Pancreas (tissue), 10 donors: ENCODE results near the gene SLIT3. TPM values are rescaled to one million over a fixed set of nuclear protein-coding genes. Genes with fewer than 3 reads are reported as not detected.

Experiments
- ATAC-seq, 4 donors: fragments of 200-7000 bp; cut with Tn5 transposase; one replicate each; pipeline versions ENCODE4 v1.8.0 to v1.9.1; 2020; ENCODE audit warnings: mild to moderate bottlenecking in 4 of 4, moderate library complexity in 4 of 4
- DNase-seq, 6 donors: peaks; one replicate each; pipeline ENCODE4 v3.0.0-alpha.2; 2020
- FAIRE-seq: peaks from 2 replicates; lab custom pipeline; 2012; peaks lifted over from hg19 to GRCh38; lab: Jason Lieb, UNC
- H3K27ac ChIP-seq, 4 donors: fragments of 200-600 bp; sonication (generic); 1 replicate in 3 of 4; 2 replicates in 1 of 4; pipeline versions ENCODE4 v1.5.0 to v1.8.0; 2020
- H3K27me3 ChIP-seq, 4 donors: fragments of 200-600 bp; one replicate each; pipeline ENCODE4 v1.8.0; 2021
- H3K36me3 ChIP-seq, 3 donors: fragments of 200-600 bp; sonication (generic) in 1 of 3; one replicate each; pipeline versions ENCODE4 v1.5.0 to v1.8.0; 2020 to 2021
- H3K4me1 ChIP-seq, 3 donors: fragments of 200-600 bp; one replicate each; pipeline ENCODE4 v1.8.0; 2021
- H3K4me3 ChIP-seq, 4 donors: fragments of 200-600 bp; sonication (generic) in 2 of 4; one replicate each; pipeline versions ENCODE4 v1.5.0 to v1.8.0; 2020 to 2021
- H3K9me3 ChIP-seq, 4 donors: fragments of 200-600 bp; one replicate each; pipeline ENCODE4 v1.8.0; 2021
- WGBS, 2 donors: extraction: QIAGEN DNeasy Blood & Tissue Kit; methylation state at CpG; one replicate each; pipeline ENCODE4 v1.1.7; 2013; 5-methylcytosine and 5-hydroxymethylcytosine counted together
- intact Hi-C, 3 donors: fragments of 100-400 bp; cut with DNase I; formaldehyde crosslinking; loops; one replicate each; pipeline versions ENCODE4 v1.11.1 to v1.14.2; 2022
- polyA plus RNA-seq, 2 donors: library from polyadenylated mRNA; stranded (reverse); fragments of 200-250 nt; gene quantifications; one replicate each; pipeline ENCODE4 v1.2.3, GENCODE V29; 2013
- total RNA-seq, 6 donors: library from RNA; stranded (reverse); fragmentation: NEBNext Ultra II Directional in 4 of 6; extraction: Animal tissue kit (Norgen Biotek cat#: 25700) in 4 of 6; gene quantifications; one replicate each; pipeline versions ENCODE4 v1.2.1 to v1.2.4, GENCODE V29; 2021 to 2023
- TF ChIP-seq, protein P1 (sequence below), 4 donors: fragments of 200-600 bp; sonication (generic) in 3 of 4; IDR thresholded peaks; one replicate each; pipeline versions ENCODE4 v1.5.0 to v1.8.0; 2021; ENCODE audit warnings: antibody characterized with exemption in 4 of 4
- donor health status: healthy with polysubstance abuse.
- donor health status: DM: no; HTN: no; CAD: no; lungs with moderate emphysema.
- donor health status: DM: no; HTN: no; CAD: no.
- donor health status: control.
- donor health status: control.
- donor health status: Bipolar disorder and iron deficiency.
- donor health status: DM: yes; HTN: yes; CAD: no.
- donor health status: DM: no; HTN: no; CAD: no.
- donor health status: DM: no; HTN: no; CAD: no.
- donor health status: DM: yes; HTN: yes; CAD: no.

The SLIT3 gene
- total and polyA plus RNA-seq, 8 donors = 1.1 to 11.4 (median 2.1) TPM

GRCh38 chr5:169221519-169221918, 79.4 kb downstream of the SLIT3 start:
- intact Hi-C loops = no loop called here
- FAIRE-seq = no peak
- 84 to 90% methylated on average over 5 of the region's 5 CpGs for WGBS, 2 donors

DNA sequence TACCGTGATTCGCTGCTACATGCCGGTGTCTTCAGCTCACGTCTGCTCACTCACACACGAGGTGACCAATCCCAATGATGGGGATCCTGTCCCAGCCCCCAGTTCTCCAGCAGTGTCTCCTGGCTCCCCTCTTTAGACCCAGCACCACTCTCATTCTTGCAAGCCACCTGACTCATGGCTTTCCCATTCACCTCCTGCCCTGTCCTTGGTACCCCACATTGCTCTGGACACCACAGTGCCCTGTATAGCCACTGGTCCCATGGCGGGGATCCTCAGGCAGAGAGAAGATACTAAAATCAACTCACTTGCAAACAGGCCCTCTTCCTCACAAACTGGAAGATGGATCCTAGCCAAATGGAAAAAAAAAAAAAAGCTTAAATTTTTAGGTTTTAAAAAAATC, 81.0 kb downstream of the SLIT3 start:
- Histone ChIP-seq H3K27ac (no peak overlapping the region), H3K4me3 (no peak overlapping the region), H3K9me3 (no peaks in the 10 kb centered on the region), H3K36me3 (no peaks in the 10 kb centered on the region), H3K4me1 (peaks cover 0 to 2% (median 0%) of the 10 kb centered on the region in 3 donors), H3K27me3 (no peaks in the 10 kb centered on the region)
- 91 to 97% methylated on average over 6 of the region's 6 CpGs for WGBS, 2 donors
- no peak for ATAC-seq
- DNase-seq = no peak
- TF ChIP-seq, protein P1, sequence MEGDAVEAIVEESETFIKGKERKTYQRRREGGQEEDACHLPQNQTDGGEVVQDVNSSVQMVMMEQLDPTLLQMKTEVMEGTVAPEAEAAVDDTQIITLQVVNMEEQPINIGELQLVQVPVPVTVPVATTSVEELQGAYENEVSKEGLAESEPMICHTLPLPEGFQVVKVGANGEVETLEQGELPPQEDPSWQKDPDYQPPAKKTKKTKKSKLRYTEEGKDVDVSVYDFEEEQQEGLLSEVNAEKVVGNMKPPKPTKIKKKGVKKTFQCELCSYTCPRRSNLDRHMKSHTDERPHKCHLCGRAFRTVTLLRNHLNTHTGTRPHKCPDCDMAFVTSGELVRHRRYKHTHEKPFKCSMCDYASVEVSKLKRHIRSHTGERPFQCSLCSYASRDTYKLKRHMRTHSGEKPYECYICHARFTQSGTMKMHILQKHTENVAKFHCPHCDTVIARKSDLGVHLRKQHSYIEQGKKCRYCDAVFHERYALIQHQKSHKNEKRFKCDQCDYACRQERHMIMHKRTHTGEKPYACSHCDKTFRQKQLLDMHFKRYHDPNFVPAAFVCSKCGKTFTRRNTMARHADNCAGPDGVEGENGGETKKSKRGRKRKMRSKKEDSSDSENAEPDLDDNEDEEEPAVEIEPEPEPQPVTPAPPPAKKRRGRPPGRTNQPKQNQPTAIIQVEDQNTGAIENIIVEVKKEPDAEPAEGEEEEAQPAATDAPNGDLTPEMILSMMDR (IDR thresholded peaks at IDR 0.05) = no peak
- FAIRE-seq = no peak
- intact Hi-C loops = no loop called here

More at GRCh38 chr5:169221519-169221918, 79.4 kb downstream of the SLIT3 start:
- Histone ChIP-seq H3K9me3 (no peaks in the 10 kb centered on the region), H3K4me1 (peaks cover 0 to 2% (median 0%) of the 10 kb centered on the region in 3 donors), H3K36me3 (no peaks in the 10 kb centered on the region), H3K4me3 (no peak overlapping the region), H3K27me3 (no peaks in the 10 kb centered on the region), H3K27ac (no peak overlapping the region)
- TF ChIP-seq, protein P1 (IDR thresholded peaks at IDR 0.05) = no peak
- ATAC-seq (no peak), DNase-seq (no peak)

DNA sequence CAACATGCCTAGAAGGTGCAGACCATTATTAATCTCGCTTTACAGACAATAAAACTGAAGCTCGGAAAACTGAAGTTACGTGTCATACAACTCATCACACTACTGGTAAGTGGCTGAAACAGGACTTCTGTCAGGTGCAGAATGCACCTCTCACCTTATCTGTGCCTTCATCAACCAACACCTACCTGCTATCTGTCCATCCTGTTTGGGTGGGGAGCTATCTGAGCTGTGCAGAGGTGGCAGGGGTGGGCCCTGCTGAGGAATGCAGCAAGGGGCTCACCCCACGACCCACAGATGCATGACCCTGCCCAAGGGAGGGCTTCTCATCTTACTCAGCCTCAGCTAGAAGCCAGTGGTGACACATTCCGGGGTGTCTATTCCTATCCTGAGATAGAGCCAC, 81.6 kb downstream of the SLIT3 start:
- TF ChIP-seq, protein P1 (IDR thresholded peaks at IDR 0.05) = no peak
- Histone ChIP-seq H3K9me3 (no peaks in the 10 kb centered on the region), H3K27me3 (no peaks in the 10 kb centered on the region), H3K4me1 (peaks cover 0 to 2% (median 0%) of the 10 kb centered on the region in 3 donors), H3K27ac (no peak overlapping the region), H3K36me3 (no peaks in the 10 kb centered on the region), H3K4me3 (no peak overlapping the region)
- no peak for FAIRE-seq
- WGBS, 2 donors = 58 to 71% methylated on average over 5 of the region's 5 CpGs
- no peak for DNase-seq
- no peak for ATAC-seq
- intact Hi-C loops = no loop called here

- Histone ChIP-seq H3K27me3 (no peaks in the 10 kb centered on the region), H3K4me3 (no peak overlapping the region), H3K27ac (no peak overlapping the region), H3K4me1 (peaks cover 0 to 2% (median 0%) of the 10 kb centered on the region in 3 donors), H3K36me3 (no peaks in the 10 kb centered on the region), H3K9me3 (no peaks in the 10 kb centered on the region)
- intact Hi-C loops = no loop called here
- ATAC-seq = no peak
- DNase-seq = no peak
- TF ChIP-seq, protein P1 (IDR thresholded peaks at IDR 0.05) = no peak
- WGBS, 2 donors = 13 to 15% methylated on average over 4 of the region's 4 CpGs
- no peak for FAIRE-seq
These were observed 82.1 kb downstream of the SLIT3 start for GRCh38 chr5:169218861-169219260.

DNA sequence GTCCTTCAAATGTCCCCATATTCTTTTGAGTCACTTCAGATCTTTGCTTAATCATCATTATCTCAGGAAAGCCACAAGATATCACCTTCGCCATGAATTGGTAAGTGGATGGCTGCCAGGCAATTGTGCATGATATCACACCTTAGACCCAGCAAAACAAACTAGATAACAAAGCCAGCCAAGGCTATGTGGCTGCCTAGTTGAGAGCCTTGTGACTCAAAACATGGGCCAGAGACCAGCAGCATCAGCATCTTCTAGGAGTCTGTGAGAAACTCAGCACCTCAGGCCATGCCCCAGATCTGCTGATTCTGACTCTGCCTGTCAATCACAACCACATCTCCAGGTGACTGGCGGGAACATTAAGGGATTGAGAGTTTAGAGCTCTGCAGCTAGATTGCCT, 82.8 kb downstream of the SLIT3 start:
- no peaks in the 10 kb centered on the region for H3K27me3 ChIP-seq
- intact Hi-C loops = no loop called here
- H3K9me3 ChIP-seq = no peaks in the 10 kb centered on the region
- H3K27ac ChIP-seq = no peak overlapping the region
- peak in 2 of 4 donors; percentile 46 to 51 for ATAC-seq
- no peaks in the 10 kb centered on the region for H3K36me3 ChIP-seq
- 57 to 61% methylated on average over 2 of the region's 2 CpGs for WGBS, 2 donors
- no peak overlapping the region for H3K4me3 ChIP-seq
- DNase-seq = no peak
- no peak for FAIRE-seq
- TF ChIP-seq, protein P1 (IDR thresholded peaks at IDR 0.05) = no peak
- peaks cover 0 to 2% (median 0%) of the 10 kb centered on the region in 3 donors for H3K4me1 ChIP-seq
